ENCODE data around the gene F13A1.

DNA sequence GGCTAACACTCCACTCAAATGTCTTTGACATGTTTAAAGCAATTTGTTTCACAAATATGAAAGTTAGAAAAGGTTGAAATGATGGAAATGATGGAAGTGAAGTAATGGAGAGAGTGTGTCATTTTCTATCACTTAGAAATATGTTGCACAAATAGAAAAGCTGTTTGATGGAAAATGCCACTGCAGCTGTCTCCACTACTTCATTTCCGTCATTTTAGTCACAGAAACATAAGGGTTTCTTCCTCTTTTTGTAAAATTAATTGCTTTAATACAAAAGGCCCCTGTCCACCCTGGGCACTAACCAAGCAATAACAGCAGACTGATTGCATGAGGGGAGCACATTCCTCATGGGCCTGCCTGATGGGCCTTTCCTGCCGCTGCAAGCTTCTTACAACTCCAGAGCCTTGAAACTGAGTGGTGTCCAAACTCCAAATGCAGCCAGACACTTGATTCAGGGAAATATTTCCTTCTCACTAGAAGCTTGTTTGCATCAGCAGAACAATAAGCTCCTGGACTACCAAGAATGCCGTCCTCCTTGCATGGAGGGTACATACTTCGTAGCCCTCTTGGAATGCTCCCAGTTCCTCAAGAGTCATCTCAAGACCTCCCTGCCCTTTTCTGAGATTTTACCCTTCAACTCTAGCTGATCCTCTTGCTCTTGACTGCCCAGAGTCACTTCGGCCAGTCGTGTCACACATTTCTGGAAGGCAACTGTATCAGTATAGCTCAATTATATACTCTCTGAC, 36.1 kb downstream of the F13A1 start:
- TF ChIP-seq CTCF (IDR thresholded peaks at IDR 0.05) = no peak
- no peak for TF ChIP-seq ZC3H11A (IDR thresholded peaks at IDR 0.05)
- TF ChIP-seq SMC3 (IDR thresholded peaks at IDR 0.05) = no peak
